Muscle layer of duodenum (tissue), 2 donors: ENCODE results near the gene ATP6AP1.

ENCODE experiments used
- H3K27ac ChIP-seq: one replicate; pipeline ENCODE4 v1.7.0; 2013; ENCODE audit warnings: mild to moderate bottlenecking, low read length
- H3K27me3 ChIP-seq: one replicate; pipeline ENCODE4 v1.7.0; 2013; ENCODE audit warnings: low read depth, mild to moderate bottlenecking, control low read depth, low read length
- H3K36me3 ChIP-seq, 2 donors: one replicate each; pipeline ENCODE4 v1.7.0; 2013; ENCODE audit warnings: low read length in 2 of 2, control low read depth in 1 of 2, mild to moderate bottlenecking in 1 of 2; ENCODE audit not compliant: insufficient read depth in 2 of 2, control insufficient read depth in 1 of 2
- H3K4me1 ChIP-seq, 2 donors: one replicate each; pipeline ENCODE4 v1.7.0; 2013; ENCODE audit warnings: low read length in 2 of 2, mild to moderate bottlenecking in 2 of 2, control low read depth in 1 of 2, moderate library complexity in 1 of 2; ENCODE audit not compliant: insufficient read depth in 2 of 2, control insufficient read depth in 1 of 2
- H3K4me3 ChIP-seq, 2 donors: one replicate each; pipeline ENCODE4 v1.7.0; 2013; ENCODE audit warnings: low read length in 2 of 2, low read depth in 1 of 2, mild to moderate bottlenecking in 1 of 2
- H3K9me3 ChIP-seq, 2 donors: one replicate each; pipeline ENCODE4 v1.7.0; 2013; ENCODE audit warnings: low read length in 2 of 2, control low read depth in 1 of 2, mild to moderate bottlenecking in 1 of 2; ENCODE audit not compliant: control insufficient read depth in 1 of 2
- donor health status: healthy.

The ATP6AP1 gene

DNA sequence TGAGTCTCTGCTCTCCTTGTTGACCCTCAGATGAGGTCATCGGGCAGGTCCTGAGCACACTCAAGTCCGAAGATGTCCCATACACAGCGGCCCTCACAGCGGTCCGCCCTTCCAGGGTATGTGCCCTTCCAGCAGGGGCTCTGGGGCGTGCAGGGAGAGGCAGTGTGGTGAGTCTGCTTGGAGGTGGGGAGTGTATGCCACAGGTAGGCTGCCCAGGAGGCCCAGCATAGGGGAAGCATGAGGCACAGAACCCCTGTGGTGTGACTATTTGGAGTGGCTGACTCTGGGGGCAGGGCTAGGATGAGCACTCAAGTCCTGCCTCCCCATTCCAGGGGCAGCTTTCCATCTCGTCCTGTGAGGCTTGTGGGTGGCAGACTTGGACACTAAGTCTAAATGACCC lies 5.1 kb downstream of the ATP6AP1 start:
- Histone ChIP-seq H3K27ac (no peak overlapping the region), H3K4me1 (peaks cover 2 to 27% of the 10 kb centered on the region in 2 donors), H3K36me3 (peaks cover 8 to 23% of the 10 kb centered on the region in 2 donors), H3K4me3 (no peak overlapping the region), H3K9me3 (no peaks in the 10 kb centered on the region), H3K27me3 (no peaks in the 10 kb centered on the region)

DNA sequence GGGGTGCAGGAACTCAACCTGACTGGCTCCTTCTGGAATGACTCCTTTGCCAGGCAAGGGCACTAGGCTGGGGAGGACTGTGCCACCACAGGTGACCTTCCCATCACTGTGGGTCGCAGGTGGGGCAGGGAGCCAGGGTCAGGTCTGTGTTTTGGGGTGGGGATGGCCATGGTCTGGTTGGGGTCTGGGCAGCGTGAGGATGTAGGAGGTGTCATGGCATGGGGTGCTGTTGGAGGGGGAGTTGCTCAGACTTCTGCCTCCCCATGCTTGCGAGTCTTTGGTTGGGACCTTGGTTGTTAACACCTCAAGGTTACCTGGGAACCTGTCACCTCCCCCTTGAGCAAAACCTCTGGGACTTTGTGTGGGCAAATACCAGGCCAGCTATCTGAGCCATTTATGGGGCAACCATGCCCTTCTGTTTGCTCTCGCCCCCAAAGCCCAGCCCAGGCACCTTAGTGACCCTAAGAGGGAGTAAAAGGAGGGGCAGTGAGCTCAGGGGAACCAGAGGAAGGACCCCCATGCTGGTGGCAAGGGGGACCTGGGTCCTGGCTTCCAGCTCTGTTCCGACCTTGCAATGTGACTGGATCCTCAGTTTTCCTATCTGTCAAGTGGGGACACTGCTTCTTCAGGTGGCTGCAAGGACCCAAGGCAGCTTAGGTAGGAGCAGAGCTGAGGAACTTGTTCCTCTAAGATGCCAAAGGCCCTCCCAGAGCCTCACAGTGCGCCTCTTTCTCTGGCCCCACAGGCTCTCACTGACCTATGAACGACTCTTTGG lies 6.1 kb downstream of the ATP6AP1 start:
- Histone ChIP-seq H3K4me3 (no peak overlapping the region), H3K27ac (no peak overlapping the region)

DNA sequence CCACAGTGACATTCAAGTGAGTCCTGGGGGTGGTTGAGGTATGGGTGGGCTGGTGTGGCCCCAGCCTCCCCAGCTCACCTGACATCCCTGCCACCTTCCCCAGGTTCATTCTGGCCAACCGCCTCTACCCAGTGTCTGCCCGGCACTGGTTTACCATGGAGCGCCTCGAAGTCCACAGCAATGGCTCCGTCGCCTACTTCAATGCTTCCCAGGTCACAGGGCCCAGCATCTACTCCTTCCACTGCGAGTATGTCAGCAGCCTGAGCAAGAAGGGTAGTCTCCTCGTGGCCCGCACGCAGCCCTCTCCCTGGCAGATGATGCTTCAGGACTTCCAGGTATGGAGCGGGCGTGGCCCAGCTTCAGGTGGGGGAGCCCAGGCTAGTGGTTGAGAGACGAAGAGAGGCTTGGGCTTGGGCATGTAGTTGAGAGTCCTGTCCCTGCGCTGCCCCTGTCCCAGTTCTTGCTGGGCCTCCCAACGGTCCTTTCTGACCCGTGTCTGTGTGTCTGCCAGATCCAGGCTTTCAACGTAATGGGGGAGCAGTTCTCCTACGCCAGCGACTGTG lies 6.8 kb downstream of the ATP6AP1 start:
- Histone ChIP-seq H3K27ac (no peak overlapping the region), H3K4me3 (no peak overlapping the region), H3K36me3 (peaks cover 8 to 29% of the 10 kb centered on the region in 2 donors)

More for the DNA sequence above, 6.1 kb downstream of the ATP6AP1 start:
- Histone ChIP-seq H3K4me1 (peaks cover 2 to 27% of the 10 kb centered on the region in 2 donors), H3K9me3 (no peaks in the 10 kb centered on the region), H3K36me3 (peaks cover 8 to 23% of the 10 kb centered on the region in 2 donors), H3K27me3 (no peaks in the 10 kb centered on the region)

DNA sequence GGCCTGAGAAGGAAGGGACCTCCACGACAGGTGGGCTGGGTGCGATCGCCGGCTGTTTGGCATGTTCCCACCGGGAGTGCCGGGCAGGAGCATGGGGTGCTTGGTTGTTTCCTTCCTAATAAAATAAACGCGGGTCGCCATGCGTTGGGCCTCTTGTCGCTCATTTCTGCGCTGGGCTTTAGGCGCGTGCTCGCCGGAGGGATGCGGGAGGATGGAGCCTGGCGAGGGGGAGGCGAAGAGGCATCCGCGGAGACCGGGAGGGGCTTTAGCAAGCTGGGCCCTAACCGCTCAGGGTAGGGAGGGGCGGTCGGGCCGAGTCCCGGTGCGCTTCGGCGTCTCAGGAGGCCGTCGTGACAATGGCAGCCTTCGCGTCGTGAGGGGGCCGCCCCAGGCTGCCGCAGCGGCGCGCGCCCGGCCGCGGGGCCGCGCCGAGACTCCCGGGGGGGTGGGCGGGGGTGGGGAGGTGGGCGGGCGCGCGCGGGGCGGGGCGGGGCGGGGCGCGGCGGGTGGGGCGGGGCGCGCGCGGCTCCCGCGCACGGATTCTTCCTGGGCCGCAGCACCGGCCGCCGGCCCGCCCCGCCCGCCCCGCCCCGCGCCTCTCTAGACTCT lies 8.0 kb downstream of the ATP6AP1 start:
- no peaks in the 10 kb centered on the region for H3K27me3 ChIP-seq
- no peaks in the 10 kb centered on the region for H3K9me3 ChIP-seq
- H3K4me3 ChIP-seq = peak overlapping the region in 1 of 2 donors; percentile 42
- H3K27ac ChIP-seq = no peak overlapping the region
- H3K36me3 ChIP-seq = peaks cover 8 to 32% of the 10 kb centered on the region in 2 donors
- peaks cover 2 to 16% of the 10 kb centered on the region in 2 donors for H3K4me1 ChIP-seq

More for the DNA sequence above, 6.8 kb downstream of the ATP6AP1 start:
- Histone ChIP-seq H3K9me3 (no peaks in the 10 kb centered on the region), H3K4me1 (peaks cover 2 to 21% of the 10 kb centered on the region in 2 donors), H3K27me3 (no peaks in the 10 kb centered on the region)

DNA sequence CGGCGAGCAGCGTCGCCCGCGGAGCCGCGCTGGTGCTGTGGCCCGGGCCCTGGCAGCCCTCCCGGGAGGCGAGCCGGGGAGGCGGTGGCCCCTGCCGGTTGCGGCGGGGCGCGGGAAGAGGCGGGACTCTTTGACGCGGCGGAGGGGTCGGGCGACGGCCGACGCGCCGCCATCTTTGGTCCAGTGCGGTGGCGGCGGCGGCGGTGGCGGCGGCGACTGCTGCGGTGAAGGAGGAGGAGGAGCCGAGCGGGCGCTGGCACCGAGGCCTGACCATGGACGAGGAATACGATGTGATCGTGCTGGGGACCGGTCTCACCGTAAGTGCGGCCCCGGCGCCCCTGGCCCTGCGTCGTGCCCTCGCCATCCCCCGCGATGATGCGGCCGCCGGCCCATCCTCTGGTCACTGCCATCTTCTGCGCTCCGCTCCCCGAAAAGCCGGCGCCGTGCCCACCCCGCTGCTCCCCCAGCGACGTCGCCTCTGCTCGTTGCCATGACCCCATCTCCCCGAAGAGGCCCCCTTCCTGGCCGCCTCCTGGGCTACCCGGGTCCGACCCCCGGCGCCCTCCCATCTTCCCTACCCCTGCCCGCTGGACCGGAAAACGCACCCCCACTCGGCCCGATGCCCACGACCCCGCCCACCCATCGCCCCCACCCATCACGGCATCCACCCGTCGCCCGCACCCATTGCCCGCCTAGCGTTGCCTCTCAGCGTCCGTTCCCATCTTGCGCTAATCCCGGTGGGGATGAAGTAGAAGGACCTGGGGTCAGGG lies 8.7 kb downstream of the ATP6AP1 start, which contains the start of gene GDI1:
Gene GDI1, plus strand, starts transcription at position 172 of the 770 bp plus-strand sequence. Its CDS starts 101 bp downstream, at position 273.
- Histone ChIP-seq H3K36me3 (peaks cover 8 to 34% of the 10 kb centered on the region in 2 donors), H3K27ac (no peak within 1 kb of the TSS), H3K27me3 (no peaks in the 10 kb centered on the region), H3K9me3 (no peaks in the 10 kb centered on the region), H3K4me3 (peak within 1 kb of the TSS; percentile 68 to 69), H3K4me1 (peaks cover 2 to 16% of the 10 kb centered on the region in 2 donors)

DNA sequence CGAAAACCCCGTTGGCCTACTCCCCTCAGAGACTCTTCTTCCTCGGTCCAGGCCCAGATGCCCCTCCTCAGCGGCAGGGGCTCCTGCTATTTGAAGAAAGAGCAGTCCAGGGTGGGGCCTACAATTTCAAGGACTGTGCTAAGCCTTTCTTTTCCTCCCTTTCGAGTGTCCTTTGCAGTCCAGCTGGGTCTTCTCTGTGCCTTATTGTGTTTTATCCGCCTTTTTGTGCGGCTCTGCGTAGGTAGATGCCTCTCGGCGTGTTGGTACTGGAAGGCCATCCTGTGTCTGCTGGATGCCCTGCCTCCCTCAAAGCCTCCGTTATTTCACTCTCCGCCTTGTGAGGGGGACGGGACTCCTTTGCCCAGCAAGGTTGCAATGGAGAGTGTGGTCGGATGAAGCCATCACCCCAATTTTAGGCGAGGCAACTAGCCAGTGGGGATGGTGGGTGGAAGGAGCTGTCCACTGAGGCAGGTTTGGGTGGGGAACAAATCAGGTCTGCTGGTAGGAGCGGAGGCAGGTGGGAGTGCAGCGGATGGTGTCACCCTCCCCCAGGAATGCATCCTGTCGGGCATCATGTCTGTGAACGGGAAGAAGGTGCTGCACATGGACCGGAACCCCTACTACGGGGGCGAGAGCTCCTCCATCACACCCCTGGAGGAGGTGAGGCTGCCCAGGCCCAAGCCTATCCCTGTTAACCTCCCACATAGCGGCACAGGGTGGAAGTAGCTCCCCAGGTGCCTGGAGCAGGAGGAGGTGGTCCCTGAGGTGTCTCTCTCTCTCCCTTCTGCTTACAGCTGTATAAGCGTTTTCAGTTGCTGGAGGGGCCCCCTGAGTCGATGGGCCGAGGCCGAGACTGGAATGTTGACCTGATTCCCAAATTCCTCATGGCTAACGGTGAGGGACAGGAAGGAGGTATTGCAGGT lies 9.8 kb downstream of the ATP6AP1 start:
- Histone ChIP-seq H3K27me3 (no peaks in the 10 kb centered on the region), H3K4me3 (peak overlapping the region; percentile 68 to 69), H3K9me3 (no peaks in the 10 kb centered on the region), H3K36me3 (peaks cover 5 to 32% of the 10 kb centered on the region in 2 donors), H3K4me1 (peaks cover 2 to 16% of the 10 kb centered on the region in 2 donors), H3K27ac (no peak overlapping the region)

DNA sequence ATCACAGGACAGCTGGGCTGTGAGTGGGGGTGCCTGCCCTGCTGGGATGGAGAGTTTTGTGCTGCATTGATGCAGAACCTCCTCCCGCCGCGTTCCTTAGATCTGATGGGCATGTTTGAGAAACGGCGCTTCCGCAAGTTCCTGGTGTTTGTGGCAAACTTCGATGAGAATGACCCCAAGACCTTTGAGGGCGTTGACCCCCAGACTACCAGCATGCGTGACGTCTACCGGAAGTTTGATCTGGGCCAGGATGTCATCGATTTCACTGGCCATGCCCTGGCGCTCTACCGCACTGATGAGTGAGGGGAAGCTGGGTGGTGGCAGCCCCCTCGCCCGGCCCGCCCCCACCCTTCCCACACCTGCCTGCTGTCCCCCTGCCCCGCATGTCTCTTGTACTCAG lies 11.4 kb downstream of the ATP6AP1 start:
- Histone ChIP-seq H3K9me3 (no peaks in the 10 kb centered on the region), H3K4me3 (no peak overlapping the region), H3K36me3 (peaks cover 0 to 24% of the 10 kb centered on the region in 2 donors), H3K27me3 (no peaks in the 10 kb centered on the region), H3K27ac (no peak overlapping the region), H3K4me1 (peaks cover 2 to 23% of the 10 kb centered on the region in 2 donors)

DNA sequence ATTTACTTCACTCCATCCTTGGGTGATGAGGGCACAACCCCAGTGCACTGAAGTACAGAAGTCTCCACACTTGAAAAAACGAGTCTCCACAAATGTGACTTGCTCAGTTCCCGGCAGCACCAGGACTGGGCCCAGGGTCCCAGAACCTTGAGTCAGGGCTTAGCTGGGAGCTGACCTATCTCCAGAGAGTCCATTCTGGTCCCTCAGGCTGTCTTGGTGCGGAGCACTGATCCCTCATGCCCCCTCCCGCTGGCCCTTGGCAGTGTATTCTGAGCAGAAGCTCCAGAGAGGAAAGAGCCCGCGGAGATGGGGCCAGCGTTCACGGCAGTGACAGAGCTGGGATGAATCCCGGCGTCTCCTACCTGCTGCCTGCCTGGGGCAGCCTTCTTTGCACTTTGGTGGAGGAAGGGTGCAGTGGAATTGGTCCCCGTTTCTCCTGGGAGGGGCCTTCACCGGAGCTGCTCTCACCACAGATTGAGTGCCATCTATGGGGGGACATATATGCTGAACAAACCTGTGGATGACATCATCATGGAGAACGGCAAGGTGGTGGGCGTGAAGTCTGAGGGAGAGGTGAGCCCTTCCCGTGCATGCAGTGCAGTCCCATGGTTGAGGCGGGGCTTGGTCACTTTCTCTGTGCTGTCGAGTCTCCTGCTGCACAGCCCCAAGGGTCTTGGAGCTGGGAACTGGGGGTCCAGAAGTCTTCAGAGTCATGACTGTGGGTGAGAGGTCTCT lies 12.3 kb downstream of the ATP6AP1 start:
- H3K27ac ChIP-seq = no peak overlapping the region
- H3K4me3 ChIP-seq = no peak overlapping the region
- H3K4me1 ChIP-seq = peaks cover 2 to 33% of the 10 kb centered on the region in 2 donors
- no peaks in the 10 kb centered on the region for H3K27me3 ChIP-seq
- H3K9me3 ChIP-seq = no peaks in the 10 kb centered on the region
- H3K36me3 ChIP-seq = peaks cover 0 to 24% of the 10 kb centered on the region in 2 donors

DNA sequence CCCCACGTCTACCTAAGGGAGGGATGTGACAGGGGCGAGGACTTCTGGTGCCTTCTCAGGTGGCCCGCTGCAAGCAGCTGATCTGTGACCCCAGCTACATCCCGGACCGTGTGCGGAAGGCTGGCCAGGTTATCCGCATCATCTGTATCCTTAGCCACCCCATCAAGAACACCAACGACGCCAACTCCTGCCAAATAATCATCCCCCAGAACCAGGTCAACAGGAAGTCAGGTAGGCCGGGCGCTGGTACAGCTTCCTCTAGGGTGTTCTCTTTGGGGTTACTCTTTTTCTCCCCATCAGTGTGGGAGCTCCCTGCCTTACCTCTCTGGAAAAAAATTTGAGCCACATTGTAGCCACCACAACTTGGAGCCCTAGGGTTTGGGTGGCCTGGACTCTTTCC lies 13.1 kb downstream of the ATP6AP1 start:
- Histone ChIP-seq H3K27ac (no peak overlapping the region), H3K4me3 (no peak overlapping the region), H3K36me3 (peaks cover 0 to 24% of the 10 kb centered on the region in 2 donors), H3K9me3 (no peaks in the 10 kb centered on the region), H3K4me1 (peaks cover 2 to 31% of the 10 kb centered on the region in 2 donors), H3K27me3 (no peaks in the 10 kb centered on the region)
